Fibroblast of mammary gland (primary cell): ENCODE results near the gene MAP3K5.

Experiments used
- DNase-seq: peaks from one replicate; pipeline ENCODE4 v3.0.0-alpha.2; 2010; ENCODE audit warnings: low read depth
- H3K4me3 ChIP-seq: 2 replicates; pipeline ENCODE4 v1.5.1; 2011; ENCODE audit warnings: low read depth, mild to moderate bottlenecking, low read length, moderate library complexity; ENCODE audit not compliant: control insufficient read depth
- TF ChIP-seq, protein P1 (sequence below): conservative IDR thresholded peaks from 2 replicates; pipeline ENCODE4 v1.5.1; 2011; ENCODE audit warnings: low read depth, low read length, inconsistent platforms; ENCODE audit not compliant: control insufficient read depth, insufficient read depth

MAP3K5 gene

DNA sequence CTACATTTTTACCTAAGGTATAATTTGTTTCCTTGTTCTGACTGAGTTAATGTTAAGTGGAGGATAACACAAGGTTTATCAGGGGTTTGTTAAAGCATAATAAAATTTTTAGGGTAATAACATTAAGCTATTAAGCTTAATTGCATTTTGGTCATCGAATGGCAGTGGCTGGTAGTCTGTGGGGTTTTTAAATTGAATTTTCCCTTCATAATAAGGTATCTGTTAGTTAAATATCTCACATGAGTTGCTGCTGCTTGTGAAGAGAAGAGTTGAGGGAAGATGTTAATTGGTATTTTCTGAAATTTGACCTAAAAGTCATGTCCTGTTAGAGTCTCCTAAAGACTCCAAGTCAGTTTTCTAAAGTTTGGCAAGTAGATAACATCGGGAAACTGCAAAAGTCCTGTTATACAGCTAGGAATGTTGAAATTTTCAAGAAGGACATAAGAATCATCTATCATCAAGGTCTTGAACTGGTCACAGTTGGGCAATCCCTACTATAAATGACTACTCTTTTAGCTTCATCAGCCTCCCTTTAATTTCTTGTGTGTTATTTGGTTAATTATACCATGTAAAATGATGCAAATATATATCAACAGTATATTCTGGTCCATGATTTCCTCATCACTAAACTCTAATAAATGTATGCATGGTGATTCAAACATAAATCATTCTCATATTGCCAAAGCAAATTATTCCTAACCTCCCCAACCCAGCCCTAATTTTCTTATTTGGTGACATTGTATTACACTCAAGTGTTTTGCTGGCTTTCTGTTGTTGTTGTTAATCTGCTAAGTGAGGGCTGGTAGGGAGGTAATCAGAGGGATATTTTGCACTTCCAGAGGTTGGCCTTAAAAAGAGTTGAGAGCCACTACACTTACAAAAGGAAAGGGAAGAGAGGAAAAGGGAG, 64.0 kb downstream of the MAP3K5 start:
- TF ChIP-seq, protein P1, sequence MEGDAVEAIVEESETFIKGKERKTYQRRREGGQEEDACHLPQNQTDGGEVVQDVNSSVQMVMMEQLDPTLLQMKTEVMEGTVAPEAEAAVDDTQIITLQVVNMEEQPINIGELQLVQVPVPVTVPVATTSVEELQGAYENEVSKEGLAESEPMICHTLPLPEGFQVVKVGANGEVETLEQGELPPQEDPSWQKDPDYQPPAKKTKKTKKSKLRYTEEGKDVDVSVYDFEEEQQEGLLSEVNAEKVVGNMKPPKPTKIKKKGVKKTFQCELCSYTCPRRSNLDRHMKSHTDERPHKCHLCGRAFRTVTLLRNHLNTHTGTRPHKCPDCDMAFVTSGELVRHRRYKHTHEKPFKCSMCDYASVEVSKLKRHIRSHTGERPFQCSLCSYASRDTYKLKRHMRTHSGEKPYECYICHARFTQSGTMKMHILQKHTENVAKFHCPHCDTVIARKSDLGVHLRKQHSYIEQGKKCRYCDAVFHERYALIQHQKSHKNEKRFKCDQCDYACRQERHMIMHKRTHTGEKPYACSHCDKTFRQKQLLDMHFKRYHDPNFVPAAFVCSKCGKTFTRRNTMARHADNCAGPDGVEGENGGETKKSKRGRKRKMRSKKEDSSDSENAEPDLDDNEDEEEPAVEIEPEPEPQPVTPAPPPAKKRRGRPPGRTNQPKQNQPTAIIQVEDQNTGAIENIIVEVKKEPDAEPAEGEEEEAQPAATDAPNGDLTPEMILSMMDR = no peak
- peak; percentile 50 for DNase-seq
- no peak overlapping the region for H3K4me3 ChIP-seq

DNA sequence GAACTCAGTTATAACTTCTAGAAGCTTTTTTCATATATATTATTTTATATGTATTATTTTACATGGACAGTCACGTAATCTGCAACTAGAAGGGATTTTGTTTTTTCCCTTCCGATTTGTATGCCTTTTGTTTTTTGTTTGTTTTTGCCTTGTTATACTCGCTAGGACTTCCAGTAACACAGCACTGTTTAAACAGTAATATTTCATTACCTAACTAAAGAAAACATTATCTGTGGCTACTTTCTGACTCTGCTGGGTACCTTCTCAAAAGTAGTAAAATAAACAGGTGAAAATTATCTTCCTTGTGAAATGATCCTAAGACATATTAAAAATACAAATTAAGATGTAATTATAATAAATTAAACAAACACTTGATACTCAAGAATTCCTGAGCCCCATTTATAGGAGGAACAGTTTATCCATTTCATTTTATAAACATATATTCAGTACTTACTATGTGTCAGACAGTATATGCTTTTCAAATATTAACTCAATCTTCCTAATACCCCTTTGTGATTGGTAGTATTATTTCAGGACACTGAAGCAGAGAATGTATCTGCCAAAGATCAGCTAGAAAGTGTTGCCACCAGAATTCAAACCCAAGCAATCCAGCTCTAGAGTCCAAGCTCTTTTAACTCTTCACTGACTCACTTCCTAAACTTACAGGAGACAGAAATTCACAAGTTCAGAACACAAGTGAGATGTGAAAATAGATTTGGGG, 65.3 kb downstream of the MAP3K5 start:
- no peak for DNase-seq
- TF ChIP-seq, protein P1 = no peak
- H3K4me3 ChIP-seq = no peak overlapping the region

DNA sequence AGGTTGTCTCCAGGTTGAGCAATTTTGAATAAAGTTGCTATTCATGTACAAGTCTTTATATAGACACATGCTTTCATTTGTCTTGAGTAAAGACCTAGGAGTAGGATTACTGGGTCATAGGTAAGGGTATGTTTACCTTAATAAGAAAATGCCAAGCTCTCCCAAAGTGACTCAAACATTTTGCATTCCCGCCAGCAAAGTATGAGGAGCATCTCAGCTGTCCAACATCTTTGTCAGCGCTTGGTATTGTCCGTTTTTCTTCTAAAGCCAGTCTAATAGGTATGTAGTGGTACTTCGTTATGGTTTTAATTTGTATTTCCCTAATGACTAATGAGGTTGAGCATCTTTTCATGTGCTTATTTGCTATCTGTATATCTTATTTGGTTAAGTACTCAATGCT, 67.2 kb downstream of the MAP3K5 start:
- peak; percentile 14 for DNase-seq
- TF ChIP-seq, protein P1 = no peak
- H3K4me3 ChIP-seq = no peak overlapping the region

DNA sequence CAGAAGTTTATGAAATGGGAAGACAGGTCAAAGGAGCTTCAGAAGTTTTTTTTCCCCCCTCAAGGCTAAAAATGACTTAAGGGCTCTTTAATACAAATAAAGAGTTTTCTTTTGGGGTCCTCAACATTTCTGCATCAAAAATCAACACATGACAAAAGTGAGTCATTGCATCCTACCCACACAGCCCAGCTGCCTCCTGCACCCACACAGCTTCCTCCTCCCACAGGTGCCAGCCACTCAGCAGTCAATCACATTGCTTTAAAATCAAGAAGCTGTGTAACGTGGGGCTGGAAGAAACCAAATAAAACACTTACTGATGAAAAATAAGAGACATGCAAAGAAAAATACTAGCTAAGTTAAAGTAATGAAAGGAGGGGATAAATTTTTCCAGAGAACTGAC, 68.5 kb downstream of the MAP3K5 start:
- H3K4me3 ChIP-seq = no peak overlapping the region
- TF ChIP-seq, protein P1 = no peak
- DNase-seq = no peak

DNA sequence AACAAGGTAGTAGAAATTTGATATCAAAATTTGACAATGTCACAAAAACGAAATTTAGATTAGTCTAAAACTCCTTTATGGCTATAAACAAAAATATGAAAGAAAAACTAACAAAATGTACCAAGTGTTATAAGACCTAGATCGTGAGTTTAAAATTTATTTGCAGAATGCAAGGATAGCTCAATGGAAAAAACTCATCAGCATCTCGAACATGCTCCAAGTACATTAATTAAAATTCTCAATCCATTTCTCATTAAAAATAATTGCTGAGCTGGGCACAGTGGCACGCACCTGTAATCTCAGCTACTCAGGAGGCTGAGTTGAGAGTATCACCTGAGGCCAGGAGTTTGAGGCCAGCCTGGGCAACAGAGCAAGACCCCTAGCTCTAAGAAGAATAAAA, 70.8 kb downstream of the MAP3K5 start:
- H3K4me3 ChIP-seq = no peak overlapping the region
- no peak for DNase-seq
- TF ChIP-seq, protein P1 = no peak

DNA sequence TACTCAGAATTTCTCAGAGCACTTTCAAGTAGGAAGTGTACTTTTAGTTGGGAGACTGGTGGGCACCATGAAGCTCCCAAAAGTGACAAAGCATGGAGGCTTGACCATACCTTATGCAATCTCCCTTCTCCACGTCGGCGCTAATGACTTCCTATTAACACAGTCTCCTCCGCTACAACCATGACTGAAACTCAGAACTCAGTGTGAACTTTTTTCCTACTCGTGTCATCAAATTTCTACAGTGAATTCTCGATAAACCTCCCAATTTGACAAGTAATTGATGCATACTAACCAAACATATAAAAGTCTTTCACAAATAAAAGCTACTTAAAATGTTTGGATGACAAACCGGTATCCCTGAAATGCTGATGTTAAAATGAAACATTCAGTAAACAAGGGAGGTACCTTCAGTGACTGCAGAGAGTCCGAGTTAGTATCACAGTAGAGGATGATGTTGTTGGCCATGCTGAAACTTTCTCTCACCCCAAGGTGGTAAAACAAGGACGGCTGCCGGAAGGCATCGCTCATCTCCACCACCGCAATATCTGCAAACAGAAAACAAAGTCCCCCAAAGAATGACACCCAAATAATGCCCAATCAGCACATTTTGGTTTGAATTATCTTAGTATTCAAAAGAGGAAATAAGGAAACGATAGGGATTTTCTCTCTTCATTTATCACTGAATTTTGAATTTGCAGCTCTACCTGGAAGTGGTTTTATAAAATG, 72.1 kb downstream of the MAP3K5 start:
- TF ChIP-seq, protein P1 = no peak
- H3K4me3 ChIP-seq = no peak overlapping the region
- DNase-seq = no peak
